C4-2B (cell line): Measurements from ENCODE around the gene PLCB4.

Source experiments
- ZFX ChIP-seq: fragments of 450-650 bp; IDR thresholded peaks from 2 replicates; pipeline ENCODE4 v1.6.1; 2017
- TF ChIP-seq, protein P1 (sequence below): fragments of 450-650 bp; conservative IDR thresholded peaks from 2 replicates; pipeline ENCODE4 v1.5.1; 2017; ENCODE audit warnings: mild to moderate bottlenecking

DNA sequence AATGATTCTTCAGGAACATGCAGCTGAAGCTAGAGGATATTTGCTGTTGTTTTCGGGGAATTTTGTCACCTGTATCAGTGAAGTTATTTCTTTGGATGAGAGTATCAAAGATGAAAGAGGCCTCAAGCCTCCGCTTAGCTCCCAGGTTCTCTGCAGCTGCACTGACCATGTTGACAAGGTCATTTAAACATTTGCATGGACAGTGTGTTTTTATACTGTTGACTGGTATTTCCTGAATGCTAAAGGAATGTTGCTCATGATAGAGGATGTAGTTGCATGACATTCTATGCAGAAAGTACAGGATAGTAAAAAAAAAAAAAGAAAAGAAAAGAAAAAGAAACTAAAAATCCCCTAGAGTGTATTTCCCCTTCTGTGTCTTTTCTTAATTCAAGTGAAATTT lies 279.9 kb downstream of the PLCB4 start:
- TF ChIP-seq, protein P1, sequence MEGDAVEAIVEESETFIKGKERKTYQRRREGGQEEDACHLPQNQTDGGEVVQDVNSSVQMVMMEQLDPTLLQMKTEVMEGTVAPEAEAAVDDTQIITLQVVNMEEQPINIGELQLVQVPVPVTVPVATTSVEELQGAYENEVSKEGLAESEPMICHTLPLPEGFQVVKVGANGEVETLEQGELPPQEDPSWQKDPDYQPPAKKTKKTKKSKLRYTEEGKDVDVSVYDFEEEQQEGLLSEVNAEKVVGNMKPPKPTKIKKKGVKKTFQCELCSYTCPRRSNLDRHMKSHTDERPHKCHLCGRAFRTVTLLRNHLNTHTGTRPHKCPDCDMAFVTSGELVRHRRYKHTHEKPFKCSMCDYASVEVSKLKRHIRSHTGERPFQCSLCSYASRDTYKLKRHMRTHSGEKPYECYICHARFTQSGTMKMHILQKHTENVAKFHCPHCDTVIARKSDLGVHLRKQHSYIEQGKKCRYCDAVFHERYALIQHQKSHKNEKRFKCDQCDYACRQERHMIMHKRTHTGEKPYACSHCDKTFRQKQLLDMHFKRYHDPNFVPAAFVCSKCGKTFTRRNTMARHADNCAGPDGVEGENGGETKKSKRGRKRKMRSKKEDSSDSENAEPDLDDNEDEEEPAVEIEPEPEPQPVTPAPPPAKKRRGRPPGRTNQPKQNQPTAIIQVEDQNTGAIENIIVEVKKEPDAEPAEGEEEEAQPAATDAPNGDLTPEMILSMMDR = no peak
- TF ChIP-seq ZFX = no peak
